HG03025 (cell line): Measurements from ENCODE around the gene PIM3.
A peak's percentile ranks its signal among the peaks of the same experiment; 100 is the strongest.

ENCODE experiments used
- ATAC-seq: cut with Tn5 transposase; IDR thresholded peaks from one replicate; pipeline ENCODE4 v1.9.1; 2021; ENCODE audit warnings: mild to moderate bottlenecking, moderate library complexity; ENCODE audit not compliant: unreplicated experiment, low FRiP score

Gene PIM3

GRCh38 chr22:49960159-49961004 is at the start of gene PIM3:
TSS of gene PIM3 (plus strand) at chr22:49960772. CDS start at chr22:49960948, 176 bp downstream.
- ATAC-seq: peak; percentile 59

DNA sequence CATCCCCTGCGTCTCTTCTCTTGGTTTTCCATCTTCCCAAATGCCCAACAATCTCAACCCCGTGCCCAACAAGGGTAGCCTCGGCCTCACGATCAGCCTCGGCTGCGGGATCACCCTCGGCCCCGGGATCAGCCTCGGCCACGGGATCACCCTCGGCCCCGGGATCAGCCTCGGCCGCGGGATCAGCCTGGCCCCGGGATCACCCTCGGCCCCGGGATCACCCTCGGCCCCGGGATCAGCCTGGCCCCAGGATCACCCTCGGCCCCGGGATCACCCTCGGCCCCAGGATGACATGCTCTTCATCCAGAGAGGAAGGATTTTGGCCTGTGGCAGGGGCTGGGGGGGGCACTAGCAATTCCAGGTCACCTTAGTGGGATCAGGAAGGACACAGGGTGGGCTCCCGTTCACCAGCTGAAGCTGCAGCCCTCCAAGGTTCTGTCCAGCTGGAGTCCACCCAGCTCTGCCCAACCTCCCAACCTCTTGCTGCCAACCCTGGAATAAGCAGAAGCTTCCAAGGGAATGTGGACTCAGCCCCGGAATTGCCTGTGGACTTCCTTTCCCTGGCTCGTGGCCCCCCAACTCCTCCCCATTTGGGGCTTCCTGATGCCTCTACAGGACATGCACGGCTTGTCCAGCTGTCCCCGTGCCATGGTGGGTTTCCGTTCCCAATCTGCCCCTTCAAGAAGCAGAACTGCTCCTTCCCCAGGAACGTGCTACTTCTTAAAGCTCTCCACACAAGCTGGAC is 48.5 kb upstream of the PIM3 start:
- no peak for ATAC-seq

DNA sequence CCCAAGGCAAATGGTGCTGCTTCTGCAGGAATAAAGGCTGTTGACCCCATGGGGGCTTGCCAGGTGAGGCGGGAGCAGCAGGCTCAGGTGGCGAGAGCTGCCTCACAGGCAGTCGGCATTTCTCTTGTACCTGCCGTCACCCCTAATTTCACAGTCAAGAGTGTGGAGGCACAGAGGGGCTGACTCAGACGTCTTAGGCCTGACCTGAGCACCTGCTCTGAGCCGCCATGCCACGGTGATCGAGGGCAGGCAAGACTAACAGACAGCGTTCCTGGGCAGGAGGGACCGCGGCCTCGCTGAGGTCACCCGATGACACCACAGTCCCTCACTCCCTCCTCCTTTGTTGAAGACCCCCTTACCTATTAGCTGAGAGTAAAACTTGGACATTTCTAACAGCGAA is 47.5 kb upstream of the PIM3 start:
- no peak for ATAC-seq

DNA sequence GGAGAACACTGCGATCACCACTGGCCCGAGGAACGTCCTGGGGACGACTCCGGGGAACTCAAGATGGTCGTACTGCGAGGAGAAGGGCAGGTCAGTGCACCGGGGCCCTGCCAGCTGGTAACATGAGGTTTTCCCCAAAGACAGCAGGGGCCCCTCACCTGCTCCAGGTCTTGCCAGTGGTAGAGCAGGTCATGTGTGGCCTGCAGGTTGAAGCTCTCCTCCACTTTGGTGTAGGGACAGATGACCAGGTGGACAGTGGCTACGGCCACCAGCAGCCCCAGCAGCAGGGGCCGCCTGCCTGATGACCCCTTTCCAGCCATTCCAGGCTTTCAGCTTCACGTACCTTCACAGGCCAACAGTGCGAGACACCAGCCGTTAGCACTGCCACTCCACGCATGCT is 47.1 kb upstream of the PIM3 start:
- no peak for ATAC-seq

DNA sequence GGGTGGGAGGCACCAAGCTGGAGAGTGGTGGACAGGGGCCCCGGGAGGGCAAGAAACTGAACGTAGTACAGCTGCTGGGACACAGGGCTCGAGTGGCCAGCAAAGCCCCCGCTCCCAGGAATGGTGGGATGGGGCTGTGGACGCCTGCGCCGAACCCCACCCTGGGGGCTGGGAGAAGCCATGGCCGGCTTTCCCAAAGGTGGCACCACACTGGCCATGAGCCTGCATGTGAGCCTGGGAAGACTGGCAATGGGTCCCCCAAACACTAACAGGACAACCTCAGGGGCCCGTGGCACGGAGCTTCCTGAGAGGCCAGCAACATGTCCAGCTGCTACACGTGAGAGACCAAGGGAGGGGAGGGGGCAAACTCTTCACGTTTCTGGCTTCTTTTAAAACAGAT is 46.3 kb upstream of the PIM3 start:
- no peak for ATAC-seq

DNA sequence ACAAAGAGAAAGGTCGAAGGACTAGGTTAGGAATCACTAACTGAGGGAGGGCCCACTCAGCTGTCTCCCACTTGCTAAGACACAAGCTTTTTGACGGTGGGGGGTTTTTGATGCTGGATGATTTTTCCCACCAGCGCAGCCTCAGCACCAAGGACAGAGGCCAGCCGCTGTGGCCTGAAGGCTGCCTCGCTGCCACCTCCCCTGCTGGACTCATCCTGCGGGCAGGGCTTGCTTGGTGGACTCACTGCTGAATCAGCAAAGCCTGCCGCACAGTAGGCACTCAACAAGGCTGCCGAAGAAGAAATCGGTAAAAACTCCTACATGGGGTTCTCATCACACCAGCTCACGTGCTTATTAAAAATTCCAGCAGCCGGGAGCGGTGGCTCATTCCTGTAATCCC is 45.0 kb upstream of the PIM3 start:
- no peak for ATAC-seq

DNA sequence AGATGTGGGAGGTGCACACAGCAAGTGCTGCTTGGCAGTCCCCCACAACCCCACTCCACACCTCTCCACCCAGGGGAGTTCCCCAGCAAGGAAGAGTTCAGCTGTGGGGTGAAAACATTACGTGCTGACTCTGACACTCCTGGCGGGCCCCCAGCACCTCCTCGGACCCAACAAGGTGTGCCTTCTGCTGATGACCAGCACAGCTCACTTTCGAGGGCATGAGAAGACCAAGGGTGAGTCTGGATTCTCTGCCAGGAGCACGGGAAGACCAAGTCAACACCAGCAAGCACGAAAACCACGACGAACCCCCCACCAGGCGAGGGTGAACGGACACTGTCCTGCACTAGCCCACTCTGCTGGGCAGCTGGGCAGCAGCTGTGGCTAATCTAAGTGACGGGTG is 43.7 kb upstream of the PIM3 start:
- ATAC-seq: no peak

DNA sequence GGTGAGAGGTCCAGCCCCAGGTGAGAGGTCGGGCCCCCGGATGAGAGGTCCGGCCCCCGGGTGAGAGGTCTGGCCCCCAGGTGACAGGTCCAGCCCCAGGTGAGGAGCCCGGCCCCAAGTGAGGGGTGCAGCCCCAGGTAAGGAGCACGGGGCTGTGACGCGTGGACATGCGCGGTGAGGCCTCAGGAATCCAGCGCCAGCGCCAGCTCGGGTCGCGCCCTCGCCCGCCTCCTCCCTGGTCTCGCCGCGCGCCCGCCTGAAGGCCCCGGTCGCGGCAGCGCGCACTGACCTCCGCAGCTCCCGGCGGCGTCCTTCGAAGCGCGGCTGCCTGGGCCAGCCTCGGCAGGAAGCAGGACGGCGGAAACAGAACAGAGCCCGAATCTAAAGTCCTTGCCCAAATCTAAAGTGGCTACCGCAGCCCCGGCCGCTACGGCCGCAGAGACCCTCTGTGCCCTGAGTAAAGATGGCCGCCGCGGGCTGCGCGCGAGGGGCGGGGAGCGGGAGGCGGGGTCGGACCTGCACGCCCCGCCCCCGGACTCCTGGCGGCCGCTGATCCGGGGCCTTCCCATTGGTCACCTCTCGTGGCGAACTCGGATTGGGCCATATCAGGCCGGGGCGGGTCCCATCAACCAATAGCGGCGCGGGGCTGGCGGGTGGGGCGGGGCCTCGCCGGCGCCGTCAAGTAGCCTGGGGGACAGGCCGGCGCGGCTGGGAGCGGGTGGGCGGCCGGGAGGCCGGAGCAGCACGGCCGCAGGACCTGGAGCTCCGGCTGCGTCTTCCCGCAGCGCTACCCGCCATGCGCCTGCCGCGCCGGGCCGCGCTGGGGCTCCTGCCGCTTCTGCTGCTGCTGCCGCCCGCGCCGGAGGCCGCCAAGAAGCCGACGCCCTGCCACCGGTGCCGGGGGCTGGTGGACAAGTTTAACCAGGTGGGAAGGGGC is 42.3 kb upstream of the PIM3 start, which contains the start of the genes ALG12 and CRELD2:
TSS of gene ALG12 (minus strand) at position 465 of the 937 bp plus-strand sequence. CDS start 4,673 bp downstream, outside the sequence.
TSS of gene CRELD2 (plus strand) at position 661 of the 937 bp plus-strand sequence. CDS start at position 797, 136 bp downstream.
- ATAC-seq: peak; percentile 69

- no peak for ATAC-seq
Measured at GRCh38 chr22:49918911-49919881, 41.4 kb upstream of the PIM3 start.

DNA sequence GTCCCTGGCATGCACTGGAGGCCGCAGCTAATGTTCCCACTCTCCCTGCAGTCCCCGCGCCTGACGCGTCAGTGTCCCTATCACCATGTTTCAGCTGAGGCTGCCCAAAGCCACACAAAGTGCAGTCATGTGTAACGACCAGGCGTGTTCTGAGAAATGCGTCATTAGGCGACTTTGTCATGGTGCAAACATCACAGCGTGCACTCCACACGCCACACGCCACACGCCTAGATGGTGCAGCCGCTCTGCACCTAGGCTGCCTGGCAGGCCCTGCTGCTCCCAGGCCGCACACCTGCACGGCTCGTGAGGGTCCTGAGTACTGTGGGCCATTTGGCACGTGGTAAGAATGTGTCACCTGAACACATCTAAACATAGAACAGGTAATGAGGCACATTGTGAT is 39.7 kb upstream of the PIM3 start:
- ATAC-seq: no peak

- ATAC-seq: no peak
Measured at GRCh38 chr22:49921508-49922278, 38.9 kb upstream of the PIM3 start.

GRCh38 chr22:49922484-49922883 is 38.1 kb upstream of the PIM3 start:
- no peak for ATAC-seq

DNA sequence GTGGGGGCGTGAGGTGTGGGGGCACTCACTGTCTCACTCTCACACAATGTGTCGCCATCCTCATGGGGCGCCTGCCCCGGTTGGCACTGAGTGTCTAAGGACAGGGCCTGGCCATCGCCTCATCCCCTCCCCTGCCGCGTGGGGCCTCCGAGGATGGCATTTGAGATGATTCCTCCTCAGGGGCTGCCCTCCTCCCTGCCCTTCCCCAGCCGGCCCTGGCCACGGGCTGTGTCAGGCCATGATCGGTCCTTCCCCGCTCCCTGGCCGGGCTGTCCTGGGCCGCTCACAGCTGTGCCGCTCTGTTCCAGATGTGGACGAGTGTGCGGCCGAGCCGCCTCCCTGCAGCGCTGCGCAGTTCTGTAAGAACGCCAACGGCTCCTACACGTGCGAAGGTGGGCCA is 37.6 kb upstream of the PIM3 start:
- ATAC-seq: no peak

DNA sequence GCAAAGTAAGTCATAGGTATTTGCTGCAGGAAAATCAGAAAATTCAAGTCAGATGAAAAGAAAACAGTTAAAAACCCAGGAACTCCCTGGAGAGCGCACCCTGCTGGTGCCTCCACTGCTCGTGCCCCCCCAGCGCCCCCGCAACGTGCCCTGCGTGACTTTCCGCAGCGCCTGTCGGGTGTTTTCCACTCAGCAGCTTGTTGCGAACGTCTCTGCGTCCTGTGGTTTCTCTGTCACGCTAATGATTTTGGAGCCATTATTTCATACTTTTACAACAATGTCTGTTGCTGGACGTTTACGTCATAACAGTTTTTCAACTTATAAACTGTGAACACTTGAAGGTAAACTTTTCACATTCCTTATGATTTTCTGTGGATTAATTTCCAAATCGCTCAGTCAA is 37.1 kb upstream of the PIM3 start:
- ATAC-seq: no peak

- ATAC-seq: no peak
Measured at GRCh38 chr22:49924113-49924833, 36.3 kb upstream of the PIM3 start.

DNA sequence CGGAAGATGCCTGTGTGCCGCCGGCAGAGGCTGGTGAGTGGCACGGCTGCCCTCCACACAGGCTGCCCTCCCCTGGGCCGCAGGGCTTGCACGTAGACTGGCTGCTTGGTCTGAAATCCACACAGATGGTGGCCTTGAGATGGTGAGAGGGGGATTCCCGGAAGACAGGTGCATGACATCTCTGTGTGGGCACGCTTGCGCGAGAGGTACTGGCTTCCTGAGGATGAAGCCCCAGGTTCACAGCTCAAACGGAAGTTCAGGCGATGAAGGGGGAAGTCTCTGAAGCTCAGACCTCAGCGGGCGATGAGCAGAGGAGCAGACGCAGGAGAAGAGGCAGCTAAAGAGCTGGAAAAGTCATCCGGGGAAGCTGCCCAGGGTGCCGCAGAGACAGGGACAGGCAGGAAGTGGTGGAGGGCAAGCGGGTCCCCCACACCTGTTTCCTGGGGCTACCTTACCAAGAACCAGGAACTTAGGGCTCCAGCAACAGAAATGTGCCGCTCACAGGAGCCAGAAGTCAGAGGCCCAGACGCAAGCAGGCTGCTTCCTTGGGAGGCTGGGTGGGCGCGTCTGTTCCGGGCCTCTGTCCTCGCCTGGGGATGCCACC is 34.9 kb upstream of the PIM3 start:
- ATAC-seq: no peak

DNA sequence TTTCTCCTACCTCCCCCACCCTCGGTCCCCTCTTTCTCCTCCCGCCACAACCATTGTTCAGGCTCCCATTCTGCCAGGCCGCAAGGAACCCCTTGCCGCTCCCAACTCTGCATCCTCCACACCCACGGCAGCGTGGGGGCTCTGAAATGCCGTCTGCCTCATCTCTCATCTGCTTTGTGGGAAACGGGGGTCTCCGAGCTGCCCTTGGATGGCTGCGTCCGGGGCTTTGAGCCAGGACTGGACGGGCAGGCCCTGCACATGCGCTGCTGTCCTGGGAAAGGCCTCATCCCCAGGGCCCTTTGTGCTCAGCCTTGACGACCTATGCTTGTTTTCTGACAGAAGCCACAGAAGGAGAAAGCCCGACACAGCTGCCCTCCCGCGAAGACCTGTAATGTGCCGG is 33.7 kb upstream of the PIM3 start:
- ATAC-seq: no peak
